HepG2 (cell line): Measurements from ENCODE around the gene RNPEPL1. TPM values are rescaled to one million over a fixed set of nuclear protein-coding genes. Genes with fewer than 3 reads are reported as not detected.

Experiments
- AKNA ChIP-seq: sonication (generic); formaldehyde crosslinking; IDR thresholded peaks from 2 replicates; pipeline ENCODE4 v1.4.0; 2020; ENCODE audit warnings: missing genetic modification reagents, borderline replicate concordance
- ARNT2 ChIP-seq: sonication (generic); formaldehyde crosslinking; IDR thresholded peaks from 2 replicates; pipeline ENCODE4 v1.8.0; 2022; ENCODE audit warnings: mild to moderate bottlenecking, low read depth, missing genetic modification reagents, moderate library complexity
- CREB1 ChIP-seq, 2 experiments: fragments of 450-650 bp in 1 of 2; IDR thresholded peaks; 2 replicates each; pipeline ENCODE4 v1.6.1; 2016 to 2017; ENCODE audit warnings: control low read depth in 1 of 2, mild to moderate bottlenecking in 1 of 2, missing compliant biosample characterization in 1 of 2, missing genetic modification characterization in 1 of 2
- ETV5 ChIP-seq: IDR thresholded peaks from 2 replicates; pipeline ENCODE4 v1.6.1; 2018; ENCODE audit warnings: missing biosample characterization, missing genetic modification reagents, inconsistent platforms, borderline replicate concordance
- KDM4B ChIP-seq: sonication (generic); formaldehyde crosslinking; IDR thresholded peaks from 2 replicates; pipeline ENCODE4 v1.4.0; 2020; ENCODE audit warnings: missing genetic modification reagents
- MATR3 ChIP-seq: sonication (generic); formaldehyde crosslinking; IDR thresholded peaks from 2 replicates; pipeline ENCODE4 v1.4.0; 2020; ENCODE audit warnings: missing genetic modification reagents
- MZF1 ChIP-seq: sonication (generic); formaldehyde crosslinking; IDR thresholded peaks from 2 replicates; pipeline ENCODE4 v1.8.1; 2023; ENCODE audit warnings: mild to moderate bottlenecking, missing genetic modification reagents, borderline replicate concordance
- NFATC3 ChIP-seq: sonication (generic); formaldehyde crosslinking; IDR thresholded peaks from 2 replicates; pipeline ENCODE4 v1.5.1; 2020; ENCODE audit warnings: mild to moderate bottlenecking, missing genetic modification reagents
- NFKBIZ ChIP-seq: IDR thresholded peaks from 2 replicates; pipeline ENCODE4 v1.6.1; 2018; ENCODE audit warnings: missing genetic modification reagents, missing compliant biosample characterization
- PBX3 ChIP-seq: sonication (generic); formaldehyde crosslinking; IDR thresholded peaks from 2 replicates; pipeline ENCODE4 v1.8.1; 2023; ENCODE audit warnings: missing genetic modification reagents, inconsistent platforms, borderline replicate concordance
- REXO4 ChIP-seq: sonication (generic); formaldehyde crosslinking; IDR thresholded peaks from 2 replicates; pipeline ENCODE4 v1.8.0; 2022; ENCODE audit warnings: missing genetic modification reagents, mild to moderate bottlenecking, borderline replicate concordance
- SP140L ChIP-seq: sonication (generic); formaldehyde crosslinking; IDR thresholded peaks from 2 replicates; pipeline ENCODE4 v1.4.0; 2020; ENCODE audit warnings: missing genetic modification reagents, borderline replicate concordance
- SRSF1 ChIP-seq: fragments of 200-400 bp; formaldehyde crosslinking; optimal IDR thresholded peaks from 2 replicates; pipeline ENCODE3; 2017; ENCODE audit warnings: mild to moderate bottlenecking, low read depth, low read length, moderate library complexity
- TBX3 ChIP-seq: fragments of 450-650 bp; IDR thresholded peaks from 2 replicates; pipeline ENCODE4 v1.6.1; 2017; ENCODE audit warnings: antibody characterized with exemption, mild to moderate bottlenecking, inconsistent platforms, borderline replicate concordance
- YEATS4 ChIP-seq: sonication (generic); formaldehyde crosslinking; IDR thresholded peaks from 2 replicates; pipeline ENCODE4 v1.4.0; 2020; ENCODE audit warnings: missing genetic modification reagents, borderline replicate concordance
- ZMAT3 ChIP-seq: sonication (generic); formaldehyde crosslinking; conservative IDR thresholded peaks from 2 replicates; pipeline ENCODE4 v1.7.0; 2021; ENCODE audit warnings: missing genetic modification reagents
- ZNF224 ChIP-seq: sonication (generic); formaldehyde crosslinking; IDR thresholded peaks from 2 replicates; pipeline ENCODE4 v1.5.0; 2020; ENCODE audit warnings: mild to moderate bottlenecking, missing genetic modification reagents
- ZNF329 ChIP-seq: sonication (generic); formaldehyde crosslinking; IDR thresholded peaks from 2 replicates; pipeline ENCODE4 v1.9.0; 2021; ENCODE audit warnings: low read depth, mild to moderate bottlenecking, missing genetic modification reagents
- ZNF432 ChIP-seq: sonication (generic); formaldehyde crosslinking; IDR thresholded peaks from 2 replicates; pipeline ENCODE4 v1.5.0; 2020; ENCODE audit warnings: missing genetic modification reagents, mild to moderate bottlenecking, borderline replicate concordance
- ZNF460 ChIP-seq: sonication (generic); formaldehyde crosslinking; IDR thresholded peaks from 2 replicates; pipeline ENCODE4 v1.5.1; 2020; ENCODE audit warnings: missing genetic modification reagents, mild to moderate bottlenecking, borderline replicate concordance
- ZNF550 ChIP-seq: sonication (generic); formaldehyde crosslinking; IDR thresholded peaks from 2 replicates; pipeline ENCODE4 v1.4.0; 2020; ENCODE audit warnings: mild to moderate bottlenecking, missing genetic modification reagents, borderline replicate concordance
- ZNF619 ChIP-seq: sonication (generic); formaldehyde crosslinking; IDR thresholded peaks from 2 replicates; pipeline ENCODE4 v1.4.0; 2020; ENCODE audit warnings: mild to moderate bottlenecking, missing genetic modification reagents
- ZNF761 ChIP-seq: sonication (generic); formaldehyde crosslinking; conservative IDR thresholded peaks from 2 replicates; pipeline ENCODE4 v1.4.0; 2020; ENCODE audit warnings: mild to moderate bottlenecking, missing genetic modification reagents
- ZZZ3 ChIP-seq: sonication (generic); formaldehyde crosslinking; IDR thresholded peaks from 2 replicates; pipeline ENCODE4 v1.4.0; 2020; ENCODE audit warnings: missing genetic modification reagents, mild to moderate bottlenecking, borderline replicate concordance
- polyA plus RNA-seq, 8 experiments: library from polyadenylated mRNA; depleted of rRNA in 3 of 8; stranded (reverse) in 7 of 8; unstranded in 1 of 8; fragments of >200 nt; fragmentation: Illumina TruSeq in 4 of 8; extraction: Trizol in 4 of 8; gene quantifications; 2 replicates each; pipeline versions ENCODE4 v1.2.1 to v1.2.3, GENCODE V29; 2011 to 2016; ENCODE audit warnings: low read depth in 4 of 8, missing spikeins in 1 of 8, mixed read lengths in 1 of 8; ENCODE audit not compliant: insufficient read depth in 1 of 8
- total RNA-seq, 5 experiments: library from RNA; depleted of rRNA; stranded (reverse); fragments of >200 nt; fragmentation: Illumina TruSeq; extraction: Trizol; gene quantifications; 2 replicates each; pipeline ENCODE4 v1.2.3, GENCODE V29; 2016; ENCODE audit warnings: low read depth in 1 of 5

Gene RNPEPL1
- total and polyA plus RNA-seq, 2 of the 13 experiments (the other 11 are each of a cell fraction or from before 2014, with no cell fraction given) = 13.0 to 18.0 TPM

DNA sequence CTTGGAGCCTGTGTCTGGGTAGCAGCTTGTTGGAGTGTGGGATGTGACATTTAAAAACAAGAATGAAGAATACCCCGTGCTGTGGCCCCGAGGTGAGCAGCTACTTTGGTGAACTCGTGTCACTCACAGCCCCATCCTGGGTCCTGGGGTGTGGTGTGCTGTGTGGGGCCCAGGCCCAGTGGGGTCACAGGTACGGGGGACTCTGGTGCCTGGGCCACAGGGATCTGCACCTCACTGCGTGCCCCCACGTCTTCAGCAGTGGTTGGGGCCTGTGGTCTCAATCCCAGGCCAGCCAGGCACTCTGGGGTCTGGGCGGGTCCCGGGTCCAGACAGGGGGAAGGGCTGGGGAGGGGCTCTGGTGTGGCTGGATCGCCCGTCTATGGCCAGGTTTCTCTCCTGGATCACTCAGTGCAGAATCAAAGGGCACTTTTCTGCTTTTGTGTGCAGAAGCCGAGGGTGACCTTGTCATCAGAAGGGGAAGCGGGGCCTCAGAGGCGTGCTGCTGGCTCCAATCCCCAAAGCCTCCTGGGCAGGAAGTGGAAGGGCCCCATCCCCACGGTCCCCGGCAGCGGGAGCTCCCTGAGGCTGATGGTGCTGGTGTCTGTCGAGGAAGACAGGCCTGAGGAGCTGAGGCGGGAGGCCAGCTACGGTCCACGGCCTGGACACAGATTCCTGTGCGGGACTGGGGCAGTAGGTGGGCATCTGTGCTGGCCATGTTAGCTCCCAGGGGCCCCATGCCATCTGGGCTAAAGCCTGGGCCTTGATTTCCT is 58.4 kb downstream of the RNPEPL1 start (continued):
- TF ChIP-seq MATR3 (CRISPR knock-in tag) = no peak
- peak; percentile 53; the same call in 1 of the 2 replicates for TF ChIP-seq KDM4B (CRISPR knock-in tag)
- no peak for TF ChIP-seq TBX3
- TF ChIP-seq ZNF619 (CRISPR knock-in tag) = no peak
- peak; percentile 85 for TF ChIP-seq YEATS4 (CRISPR knock-in tag)
- TF ChIP-seq ZNF224 = peak; percentile 72; the same call in 1 of the 2 replicates
- peak; percentile 83; the same call in 1 of the 2 replicates for TF ChIP-seq ZNF761 (CRISPR knock-in tag)
- TF ChIP-seq AKNA = no peak
- peak; percentile 88 for TF ChIP-seq NFKBIZ
- TF ChIP-seq ARNT2 = no peak; the same call in 1 of the 2 replicates
- no peak for TF ChIP-seq ZNF550 (CRISPR knock-in tag)
- no peak for TF ChIP-seq SRSF1
- TF ChIP-seq PBX3 = no peak
- TF ChIP-seq ZNF329 (CRISPR knock-in tag) = 0 out of 2 replicates have a peak, but pooled peaks have one; percentile 65
- no peak for TF ChIP-seq REXO4 (CRISPR knock-in tag)
- no peak for TF ChIP-seq CREB1 (IDR thresholded peaks at IDR 0.05)
- no peak for TF ChIP-seq CREB1 (CRISPR knock-in tag; IDR thresholded peaks at IDR 0.05)
- 0 out of 2 replicates have a peak, but pooled peaks have one; percentile 79 for TF ChIP-seq ZMAT3 (CRISPR knock-in tag)
- no peak for TF ChIP-seq SP140L (CRISPR knock-in tag)
- TF ChIP-seq MZF1 (CRISPR knock-in tag) = no peak
- peak; percentile 93 for TF ChIP-seq ETV5 (CRISPR knock-in tag)
- TF ChIP-seq ZNF432 (CRISPR knock-in tag) = no peak
- TF ChIP-seq NFATC3 (CRISPR knock-in tag) = no peak
- TF ChIP-seq ZNF460 (CRISPR knock-in tag) = no peak; the same call in 1 of the 2 replicates
- peak; percentile 35; the same call in 1 of the 2 replicates for TF ChIP-seq ZZZ3 (CRISPR knock-in tag)
